Endothelial cell (in vitro differentiated cells): ENCODE results near the gene CFL1. TPM values are rescaled to one million over a fixed set of nuclear protein-coding genes. Genes with fewer than 3 reads are reported as not detected.
A peak's percentile ranks its signal among the peaks of the same experiment; 100 is the strongest.
"Not testable (repeated sequence)": the region's sequence is repeated elsewhere in the genome, so short reads cannot be mapped to it uniquely, and the experiment has no call there.

ENCODE experiments used
- DNase-seq: peaks from one replicate; pipeline ENCODE4 v3.0.0; 2021; ENCODE audit warnings: low spot score
- H3K27ac Mint-ChIP-seq: one replicate; pipeline ENCODE4 v1.8.0; 2021; ENCODE audit warnings: mixed read lengths, inconsistent platforms; ENCODE audit not compliant: unreplicated experiment
- H3K27me3 Mint-ChIP-seq: one replicate; pipeline ENCODE4 v1.8.0; 2021; ENCODE audit warnings: mild to moderate bottlenecking, moderate library complexity, mixed read lengths, inconsistent platforms; ENCODE audit not compliant: unreplicated experiment
- H3K36me3 Mint-ChIP-seq: one replicate; pipeline ENCODE4 v1.8.0; 2021; ENCODE audit warnings: mild to moderate bottlenecking, low read depth, mixed read lengths, inconsistent platforms; ENCODE audit not compliant: unreplicated experiment
- H3K4me1 Mint-ChIP-seq: one replicate; pipeline ENCODE4 v1.8.0; 2021; ENCODE audit warnings: mild to moderate bottlenecking, mixed read lengths, inconsistent platforms; ENCODE audit not compliant: unreplicated experiment
- H3K4me3 Mint-ChIP-seq: one replicate; pipeline ENCODE4 v1.8.0; 2021; ENCODE audit warnings: mild to moderate bottlenecking, mixed read lengths, inconsistent platforms; ENCODE audit not compliant: unreplicated experiment
- H3K9me3 Mint-ChIP-seq: one replicate; pipeline ENCODE4 v1.8.0; 2021; ENCODE audit warnings: mixed read lengths, inconsistent platforms; ENCODE audit not compliant: unreplicated experiment
- CTCF ChIP-seq: fragments of 200-600 bp; sonication (generic); IDR thresholded peaks from one replicate; pipeline ENCODE4 v1.5.0; 2021; ENCODE audit warnings: antibody characterized with exemption; ENCODE audit not compliant: unreplicated experiment
- total RNA-seq: library from RNA; stranded (reverse); fragmentation: NEBNext Ultra II Directional; extraction: Animal tissue kit (Norgen Biotek cat#: 25700); gene quantifications from one replicate; pipeline ENCODE4 v1.2.1, GENCODE V29; 2021; ENCODE audit not compliant: unreplicated experiment

The CFL1 gene
- total RNA-seq, 1 donor from 2014 or later: 1,740 TPM

DNA sequence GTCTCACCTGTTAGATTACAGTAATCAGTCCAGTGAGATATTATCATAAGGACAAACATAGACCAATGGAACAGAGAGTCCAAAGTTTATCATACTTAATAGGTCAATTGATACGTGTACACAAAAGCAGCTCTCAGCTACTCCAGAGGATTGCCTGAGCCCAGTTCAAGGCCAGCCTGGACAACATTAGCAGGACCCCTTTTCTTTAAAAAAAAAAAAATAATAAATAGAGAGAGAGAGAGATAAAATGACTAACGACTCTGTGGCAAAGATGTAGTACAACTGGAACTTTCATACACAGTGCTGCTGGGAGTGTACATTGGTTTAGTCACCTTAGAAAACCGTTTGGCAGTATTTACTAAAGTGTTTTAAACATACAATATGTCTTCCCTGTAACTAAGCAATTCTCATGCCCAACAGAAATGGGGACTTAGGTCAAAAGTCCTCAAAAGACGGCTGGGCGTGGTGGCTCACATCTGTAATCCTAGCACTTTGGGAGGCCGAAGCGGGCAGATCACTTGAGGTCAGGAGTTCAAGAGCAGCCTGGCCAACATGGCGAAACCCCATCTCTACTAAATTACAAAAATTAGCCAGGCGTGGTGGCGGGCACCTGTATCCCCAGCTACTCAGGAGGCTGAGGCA is 13.6 kb downstream of the CFL1 start:
- Mint-ChIP-seq H3K27me3 (peaks cover 9% of the 10 kb centered on the region), H3K27ac (no peak overlapping the region), H3K4me1 (no peaks in the 10 kb centered on the region), H3K9me3 (no peaks in the 10 kb centered on the region), H3K36me3 (no peaks in the 10 kb centered on the region), H3K4me3 (no peak overlapping the region)
- no peak for DNase-seq
- TF ChIP-seq CTCF: no peak

- Mint-ChIP-seq H3K27ac (no peak overlapping the region), H3K4me1 (no peaks in the 10 kb centered on the region), H3K36me3 (no peaks in the 10 kb centered on the region), H3K27me3 (peaks cover 7% of the 10 kb centered on the region), H3K4me3 (no peak overlapping the region), H3K9me3 (no peaks in the 10 kb centered on the region)
- DNase-seq: no peak
- TF ChIP-seq CTCF: no peak
Measured at GRCh38 chr11:65843811-65844210, 14.2 kb downstream of the CFL1 start.

DNA sequence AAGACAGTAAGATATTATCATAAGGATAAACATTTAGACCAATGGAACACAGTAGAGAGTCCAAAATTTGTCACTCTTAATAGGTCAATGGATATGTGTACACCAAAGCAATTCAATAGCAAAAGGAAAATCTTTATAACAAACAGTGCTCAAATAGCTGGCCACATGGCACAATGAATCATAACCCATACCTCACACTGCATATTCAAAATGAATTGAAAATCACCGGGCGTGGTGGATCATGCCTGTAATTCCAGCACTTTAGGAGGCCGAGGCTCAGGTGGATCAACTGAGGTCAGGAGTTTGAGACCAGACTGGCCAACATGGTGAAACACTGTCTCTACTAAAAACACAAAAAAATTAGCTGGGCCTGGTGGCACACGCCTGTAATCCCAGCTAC is 15.8 kb downstream of the CFL1 start:
- no peak for DNase-seq
- no peaks in the 10 kb centered on the region for H3K27me3 Mint-ChIP-seq
- H3K36me3 Mint-ChIP-seq: no peaks in the 10 kb centered on the region
- no peaks in the 10 kb centered on the region for H3K9me3 Mint-ChIP-seq
- H3K4me3 Mint-ChIP-seq: no peak overlapping the region
- no peaks in the 10 kb centered on the region for H3K4me1 Mint-ChIP-seq
- no peak for TF ChIP-seq CTCF
- H3K27ac Mint-ChIP-seq: no peak overlapping the region

- H3K4me1 Mint-ChIP-seq: peaks cover 4% of the 10 kb centered on the region
- no peak overlapping the region for H3K4me3 Mint-ChIP-seq
- no peaks in the 10 kb centered on the region for H3K9me3 Mint-ChIP-seq
- no peak overlapping the region for H3K27ac Mint-ChIP-seq
- no peak for TF ChIP-seq CTCF
- peaks cover 10% of the 10 kb centered on the region for H3K27me3 Mint-ChIP-seq
- DNase-seq: no peak
- H3K36me3 Mint-ChIP-seq: peaks cover 3% of the 10 kb centered on the region
Measured at GRCh38 chr11:65834202-65834601, 23.8 kb downstream of the CFL1 start.

DNA sequence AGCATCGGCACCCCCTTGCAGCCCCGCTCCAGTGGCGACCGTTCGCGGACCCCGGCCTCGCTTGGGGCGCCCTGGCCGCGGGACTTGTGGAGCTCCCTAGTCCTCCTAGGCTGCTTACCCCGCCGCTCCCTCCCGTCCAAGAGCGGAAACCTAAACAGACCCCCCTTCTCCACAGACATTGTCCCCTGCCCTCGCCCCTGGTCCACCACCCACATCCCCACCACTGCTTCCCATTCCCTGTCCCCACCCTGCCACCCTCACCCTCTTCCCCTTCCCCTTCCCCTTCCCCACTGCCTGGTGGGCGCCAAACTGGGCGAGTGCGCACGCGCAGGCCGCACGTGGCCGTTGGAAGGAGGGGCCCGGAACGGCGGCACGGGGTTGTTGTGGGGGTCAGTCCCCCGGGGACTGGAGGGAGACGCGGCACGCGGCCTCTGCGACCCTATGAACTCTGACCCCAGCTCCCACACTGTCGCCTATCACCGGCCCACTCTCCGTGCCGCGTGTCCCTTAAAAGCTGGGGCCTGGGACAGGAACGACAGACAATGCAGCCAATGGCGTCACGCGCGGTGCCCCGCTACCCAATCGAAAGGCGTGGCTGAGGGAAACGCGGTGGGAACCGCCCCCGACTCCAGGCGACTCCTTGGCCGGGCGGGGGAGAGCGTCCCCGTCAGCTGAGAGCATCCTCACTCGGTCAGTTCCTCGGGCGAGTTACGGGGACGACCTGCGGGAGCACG is 24.5 kb downstream of the CFL1 start, which contains the start of gene SNX32:
TSS of gene SNX32 (plus strand) at position 667 of the 734 bp plus-strand sequence. CDS start 103 bp downstream, outside the sequence.
- Mint-ChIP-seq H3K4me3 (peak within 1 kb of the TSS; percentile 77), H3K27ac (peak within 1 kb of the TSS; percentile 11), H3K27me3 (peaks cover 10% of the 10 kb centered on the region), H3K4me1 (peaks cover 4% of the 10 kb centered on the region), H3K36me3 (peaks cover 3% of the 10 kb centered on the region), H3K9me3 (no peaks in the 10 kb centered on the region)
- TF ChIP-seq CTCF: no peak
- DNase-seq: peak; percentile 93

- not testable (repeated sequence) for H3K9me3 Mint-ChIP-seq, H3K4me1 Mint-ChIP-seq, DNase-seq, H3K27ac Mint-ChIP-seq, H3K36me3 Mint-ChIP-seq
- Mint-ChIP-seq H3K4me3 (peak overlapping the region; percentile 9), H3K27me3 (peaks cover 12% of the 10 kb centered on the region)
Measured at GRCh38 chr11:65832231-65832630, 25.7 kb downstream of the CFL1 start.
